Mucosa of gallbladder (tissue), 1 donor: ENCODE measurements around the gene FAM131C. TPM values are rescaled to one million over a fixed set of nuclear protein-coding genes. Genes with fewer than 3 reads are reported as not detected.

Experiments used
- DNase-seq: peaks from one replicate; pipeline ENCODE4 v3.0.0-alpha.2; 2020; ENCODE audit warnings: low spot score
- total RNA-seq: library from RNA; stranded (reverse); gene quantifications from one replicate; pipeline ENCODE4 v1.2.1, GENCODE V29; 2021
- donor health status: DM: no; HTN: no; CAD: no.

FAM131C gene
- total RNA-seq, 1 donor from 2014 or later = 4.7 TPM

- no peak for DNase-seq
Measured at GRCh38 chr1:16101623-16102022, 28.2 kb upstream of the FAM131C start.

- DNase-seq = no peak
Measured at GRCh38 chr1:16099412-16099811, 26.0 kb upstream of the FAM131C start.

GRCh38 chr1:16095447-16095846 is 22.0 kb upstream of the FAM131C start:
- DNase-seq = no peak

DNA sequence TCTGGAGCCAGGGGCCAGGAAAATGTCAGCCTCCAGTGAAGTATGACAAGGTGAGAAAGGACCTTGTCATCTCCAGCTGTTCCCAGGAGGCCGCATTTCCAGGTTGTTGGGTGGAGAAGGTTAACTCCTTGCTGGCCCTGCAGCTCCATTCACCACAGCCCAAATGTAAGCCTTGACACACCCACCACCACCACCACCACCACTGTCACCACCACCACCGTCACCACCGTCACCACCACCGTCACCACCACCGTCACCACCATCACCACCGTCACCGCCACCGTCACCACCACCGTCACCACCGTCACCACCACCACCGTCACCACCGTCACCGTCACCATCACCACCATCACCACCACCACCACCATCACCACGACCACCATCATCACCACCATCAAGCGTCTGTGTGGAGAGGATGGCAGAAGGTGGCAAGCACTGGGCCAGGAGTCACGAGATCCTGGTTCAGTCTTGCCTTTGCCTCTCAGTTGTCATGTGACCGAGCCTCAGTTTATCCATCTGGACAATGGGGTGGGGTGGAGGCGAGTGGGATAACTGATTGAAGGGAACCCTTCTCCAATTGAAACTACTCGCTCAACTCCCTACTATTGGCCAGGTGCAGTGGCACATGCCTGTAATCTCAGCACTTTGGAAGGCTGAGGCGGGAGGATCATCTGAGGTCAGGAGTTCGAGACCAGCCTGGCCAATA is 21.2 kb upstream of the FAM131C start:
- DNase-seq = no peak

DNA sequence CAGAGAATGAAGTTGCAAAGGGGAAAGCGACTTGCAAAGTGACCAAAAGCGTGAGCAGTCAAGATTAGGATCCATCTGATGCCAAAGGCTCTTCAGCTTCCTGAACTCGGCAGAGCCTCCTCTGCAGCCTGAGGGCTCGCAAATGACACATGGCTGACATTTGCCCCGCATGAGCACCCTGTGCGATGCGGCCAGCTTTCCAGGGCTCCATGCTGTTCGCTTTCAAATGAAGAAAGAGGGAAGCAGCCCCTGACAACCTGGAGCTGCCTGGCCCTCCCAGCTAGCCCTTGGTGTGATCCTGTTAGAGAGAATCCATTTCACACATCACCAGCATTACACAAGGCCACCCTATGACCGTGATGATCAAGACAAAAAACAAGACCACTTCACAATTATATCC is 20.2 kb upstream of the FAM131C start:
- DNase-seq = no peak

- DNase-seq = no peak
Measured at GRCh38 chr1:16092923-16093511, 19.6 kb upstream of the FAM131C start.

GRCh38 chr1:16092097-16092922 is 18.9 kb upstream of the FAM131C start:
- DNase-seq = no peak

DNA sequence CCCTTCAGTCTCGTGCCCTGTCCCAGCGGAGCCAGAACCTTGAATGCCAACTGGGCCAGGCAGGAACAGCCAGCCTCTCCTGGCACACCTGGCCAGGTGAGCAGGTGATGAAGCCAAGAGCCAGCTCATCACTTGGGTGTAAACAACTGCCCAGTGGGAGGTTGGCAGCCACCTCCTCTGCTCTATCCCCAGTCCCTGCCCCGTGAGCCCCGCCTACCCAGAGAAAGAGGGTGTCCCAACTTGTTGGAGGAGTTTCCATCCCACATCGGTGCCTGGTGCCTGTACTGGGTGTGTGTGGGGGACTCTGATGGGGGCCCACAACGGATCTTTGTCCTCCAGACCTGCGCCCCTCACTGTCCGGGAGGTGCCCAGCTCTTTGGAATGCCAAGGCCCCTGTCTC is 17.8 kb upstream of the FAM131C start:
- no peak for DNase-seq

GRCh38 chr1:16090076-16090826 is 16.8 kb upstream of the FAM131C start:
- DNase-seq = no peak

GRCh38 chr1:16088996-16089395 is 15.5 kb upstream of the FAM131C start:
- DNase-seq = no peak

DNA sequence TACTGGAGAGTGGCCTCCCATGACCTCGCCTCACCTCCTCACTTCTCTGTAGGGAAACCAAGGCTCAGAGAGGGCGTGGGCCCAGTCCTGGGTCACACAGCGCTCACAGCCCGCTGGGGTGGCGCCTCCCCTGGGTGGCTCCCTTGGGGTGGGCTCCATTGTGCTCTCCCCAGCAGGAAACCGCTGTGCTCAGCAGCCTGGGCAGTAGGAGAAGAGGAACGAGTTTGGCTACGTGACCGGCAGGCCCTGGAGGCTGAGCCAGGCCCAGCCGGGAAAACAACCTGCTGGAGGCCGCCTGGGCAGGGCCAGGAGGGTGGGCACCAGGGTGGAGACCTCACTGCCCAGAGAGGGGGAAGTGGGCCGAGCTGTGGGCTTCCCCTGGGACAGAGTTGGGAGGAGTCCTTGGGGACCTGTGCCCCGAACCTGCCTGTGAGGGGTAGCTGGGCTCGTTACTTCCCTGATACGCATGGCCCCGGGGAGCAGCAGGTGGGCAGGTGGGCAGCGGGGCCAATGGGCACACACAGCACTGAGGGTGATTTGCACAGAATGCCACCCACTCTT is 15.0 kb upstream of the FAM131C start:
- no peak for DNase-seq

DNA sequence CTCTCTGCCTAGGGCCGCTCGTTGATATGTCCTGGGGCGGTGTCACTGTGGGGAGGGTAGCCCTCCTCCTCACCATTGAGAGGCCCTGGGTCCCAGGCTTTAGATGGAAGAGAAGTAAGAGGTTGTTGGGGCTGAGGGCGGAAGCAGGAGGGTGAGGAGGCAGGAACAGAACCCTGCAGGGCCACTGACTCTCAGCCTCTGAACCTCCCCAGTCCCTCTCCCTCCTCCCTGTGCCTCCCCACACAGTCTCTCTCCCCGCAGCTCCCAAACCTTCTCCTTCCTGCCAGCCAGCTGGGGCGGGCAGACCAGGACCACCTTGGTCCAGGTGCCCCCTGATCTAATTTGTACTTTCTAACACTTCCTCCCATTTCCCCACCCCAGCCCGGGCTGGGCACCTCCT is 14.3 kb upstream of the FAM131C start:
- DNase-seq = no peak

GRCh38 chr1:16085522-16085921 is 12.1 kb upstream of the FAM131C start:
- no peak for DNase-seq

DNA sequence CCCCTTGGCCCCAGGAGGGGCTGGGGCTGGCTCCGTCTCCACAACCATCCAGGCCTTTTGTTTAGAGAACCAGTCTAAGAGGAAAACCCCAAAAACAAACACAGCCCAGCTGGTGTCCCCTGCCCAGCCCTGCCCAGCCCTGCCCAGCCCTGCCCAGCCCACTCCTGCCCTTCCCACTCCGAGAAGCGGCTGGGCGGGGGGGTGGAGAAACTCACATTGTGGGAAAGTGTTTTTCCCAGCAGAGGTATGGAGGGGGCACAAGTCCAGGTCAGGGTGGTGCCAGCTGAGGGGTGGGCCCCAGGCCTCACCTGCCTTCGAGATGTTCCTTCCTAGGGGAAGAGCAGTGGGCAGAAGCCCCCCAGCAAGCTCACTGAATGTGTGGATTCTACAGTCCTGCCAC is 10.0 kb upstream of the FAM131C start:
- DNase-seq = no peak

GRCh38 chr1:16082283-16083038 is 9.0 kb upstream of the FAM131C start:
- no peak for DNase-seq

GRCh38 chr1:16081636-16082035 is 8.2 kb upstream of the FAM131C start:
- no peak for DNase-seq

DNA sequence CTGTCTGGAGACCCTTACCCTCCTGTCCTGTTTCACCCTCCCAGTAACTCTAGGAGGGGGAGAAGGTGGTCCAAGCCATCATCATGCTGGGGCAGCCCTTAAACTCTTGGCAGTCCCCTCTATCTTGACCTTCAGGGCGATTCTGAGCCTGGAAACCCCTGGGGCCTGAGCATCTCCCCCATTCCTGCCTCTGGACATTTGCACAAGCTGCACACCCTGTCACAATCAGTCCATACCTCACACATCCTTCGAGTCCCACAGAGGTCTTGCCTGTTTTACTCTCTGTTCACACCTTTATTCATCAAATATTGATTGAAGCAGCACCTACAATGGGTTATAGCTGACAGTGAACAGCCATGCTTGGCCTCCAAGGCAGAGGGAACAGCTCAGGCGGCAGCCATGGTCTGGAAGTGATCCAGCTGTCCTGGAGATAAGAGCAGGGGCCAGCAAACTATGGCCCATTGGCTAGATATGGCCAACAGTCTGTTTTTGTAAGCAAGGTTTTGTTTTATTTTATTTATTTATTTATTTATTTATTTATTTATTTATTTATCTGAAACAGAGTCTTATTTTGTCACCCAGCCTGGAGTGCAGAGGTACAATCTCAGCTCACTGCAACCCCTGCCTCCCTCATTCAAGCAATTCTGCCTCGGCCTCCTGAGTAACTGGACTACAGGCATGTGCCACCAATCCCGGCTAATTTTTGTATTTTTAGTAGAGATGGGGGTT is 7.1 kb upstream of the FAM131C start:
- no peak for DNase-seq

GRCh38 chr1:16078925-16079656 is 5.6 kb upstream of the FAM131C start:
- DNase-seq = peak; percentile 82

GRCh38 chr1:16077406-16078245 is 4.2 kb upstream of the FAM131C start:
- no peak for DNase-seq
